GM23248 (cell line): Measurements from ENCODE around the gene CACNB2.

Experiments used
- EZH2 ChIP-seq: fragments of 200-600 bp; sonication (generic); IDR thresholded peaks from 2 replicates; pipeline ENCODE4 v1.6.1; 2018; ENCODE audit warnings: antibody characterized with exemption, mild to moderate bottlenecking; ENCODE audit not compliant: insufficient read depth, poor library complexity, severe bottlenecking
- EZH2phosphoT487 ChIP-seq: fragments of 200-600 bp; sonication (generic); IDR thresholded peaks from 2 replicates; pipeline ENCODE4 v1.6.1; 2018; ENCODE audit warnings: antibody characterized with exemption, moderate library complexity, mild to moderate bottlenecking, low read depth; ENCODE audit not compliant: insufficient read depth

- TF ChIP-seq EZH2 = no peak
- no peak for TF ChIP-seq EZH2phosphoT487
Observed at GRCh38 chr10:18149196-18149800, 9.1 kb downstream of the CACNB2 start.
